Esophagus squamous epithelium (tissue), 4 donors: Measurements from ENCODE around the gene EIPR1.

Experiments
- CTCF ChIP-seq, 6 experiments: fragments of 450-650 bp in 4 of 6; fragments of 200-600 bp in 2 of 6; sonication (generic) in 2 of 6; IDR thresholded peaks; one replicate each; pipeline ENCODE4 v1.5.1; 2016 to 2019; ENCODE audit warnings: antibody characterized with exemption in 6 of 6, mild to moderate bottlenecking in 4 of 6, moderate library complexity in 4 of 6
- POLR2A ChIP-seq, 4 donors: fragments of 450-650 bp; IDR thresholded peaks; one replicate each; pipeline ENCODE4 v1.6.1; 2017; ENCODE audit warnings: antibody characterized with exemption in 4 of 4, mild to moderate bottlenecking in 4 of 4, moderate library complexity in 3 of 4

DNA sequence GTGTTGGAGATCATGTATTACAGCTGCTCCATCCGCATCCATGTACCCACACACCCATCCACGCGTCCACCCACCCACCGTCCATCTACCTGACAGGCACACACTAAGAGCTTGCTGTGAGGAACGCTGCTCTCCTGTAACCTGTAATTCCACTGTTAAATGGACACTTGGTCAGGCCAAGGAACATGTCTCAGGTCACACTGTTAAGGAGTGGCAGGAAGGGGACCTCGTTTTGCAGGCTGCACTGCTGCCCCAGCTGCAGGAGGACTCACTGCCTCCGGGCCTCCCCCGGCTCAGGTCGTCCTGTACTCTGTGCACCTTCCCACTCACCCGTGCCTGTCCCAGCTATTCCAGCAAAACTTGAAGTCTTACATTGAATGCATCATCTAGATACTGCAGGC is 170.5 kb downstream of the EIPR1 start:
- TF ChIP-seq CTCF (IDR thresholded peaks at IDR 0.05) (no peak), POLR2A (IDR thresholded peaks at IDR 0.05) (no peak)
